ENCODE data around the gene ADAMTS4.

DNA sequence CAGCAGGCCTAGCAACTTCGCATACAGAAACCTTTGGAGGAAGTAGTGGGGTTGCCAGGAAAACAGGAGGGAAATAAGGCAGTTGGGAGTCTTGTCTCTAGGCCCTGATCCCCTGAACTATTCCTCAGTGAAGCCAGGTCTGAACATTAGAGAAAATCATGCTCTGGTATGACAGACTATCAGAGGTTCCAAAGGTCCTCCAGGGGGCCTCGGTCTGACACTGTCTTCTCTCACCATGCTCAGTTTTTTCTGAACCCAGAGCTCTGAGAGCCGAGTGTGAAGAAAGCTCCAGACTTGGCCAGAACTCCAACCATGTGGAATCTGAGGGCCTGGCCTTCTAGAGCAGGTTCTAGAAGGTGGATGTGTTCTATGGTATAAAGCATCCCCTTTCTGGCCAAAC lies 31.0 kb upstream of the ADAMTS4 start:
- no peak for TF ChIP-seq POLR2A (IDR thresholded peaks at IDR 0.05)
- no peak for TF ChIP-seq CTCF (IDR thresholded peaks at IDR 0.05)
- no peak for TF ChIP-seq POLR2AphosphoS5 (IDR thresholded peaks at IDR 0.05)
- TF ChIP-seq EP300 (IDR thresholded peaks at IDR 0.05): no peak
